ENCODE measurements around the gene UBASH3B.

UBASH3B gene

GRCh38 chr11:122715548-122716440 lies 60.3 kb downstream of the UBASH3B start:
- Histone ChIP-seq H3K4me1 (ENCODE audit: insufficient read depth, low read length, poor library complexity, severe bottlenecking) (peaks cover 89% of the 10 kb centered on the region), H3K9ac (ENCODE audit: low read depth, low read length, poor library complexity, severe bottlenecking) (peak overlapping the region; percentile 78), H3K27me3 (ENCODE audit: insufficient read depth, low read length, poor library complexity, severe bottlenecking) (no peaks in the 10 kb centered on the region), H3K4me3 (ENCODE audit: low read length, poor library complexity, severe bottlenecking) (peak overlapping the region; percentile 58), H4K20me1 (ENCODE audit: insufficient read depth, low read length, poor library complexity, severe bottlenecking) (no peaks in the 10 kb centered on the region), H3K9me2 (replicated peaks; ENCODE audit: low read depth, low read length) (no peaks in the 10 kb centered on the region), H3K36me3 (ENCODE audit: insufficient read depth, low read length) (peaks cover 32% of the 10 kb centered on the region; the same call in 1 of the 2 replicates), H2AFZ (ENCODE audit: low read length) (no peak overlapping the region), H3K9me3 (ENCODE audit: insufficient read depth, low read depth, low read length) (no peaks in the 10 kb centered on the region), H3F3A (ENCODE audit: low read depth) (peaks cover 26% of the 10 kb centered on the region), H3K4me2 (ENCODE audit: low read depth, low read length, poor library complexity, severe bottlenecking) (peak overlapping the region; percentile 81), H3K79me2 (ENCODE audit: insufficient read depth, low read length) (peaks cover 89% of the 10 kb centered on the region)
- TF ChIP-seq, protein P1, sequence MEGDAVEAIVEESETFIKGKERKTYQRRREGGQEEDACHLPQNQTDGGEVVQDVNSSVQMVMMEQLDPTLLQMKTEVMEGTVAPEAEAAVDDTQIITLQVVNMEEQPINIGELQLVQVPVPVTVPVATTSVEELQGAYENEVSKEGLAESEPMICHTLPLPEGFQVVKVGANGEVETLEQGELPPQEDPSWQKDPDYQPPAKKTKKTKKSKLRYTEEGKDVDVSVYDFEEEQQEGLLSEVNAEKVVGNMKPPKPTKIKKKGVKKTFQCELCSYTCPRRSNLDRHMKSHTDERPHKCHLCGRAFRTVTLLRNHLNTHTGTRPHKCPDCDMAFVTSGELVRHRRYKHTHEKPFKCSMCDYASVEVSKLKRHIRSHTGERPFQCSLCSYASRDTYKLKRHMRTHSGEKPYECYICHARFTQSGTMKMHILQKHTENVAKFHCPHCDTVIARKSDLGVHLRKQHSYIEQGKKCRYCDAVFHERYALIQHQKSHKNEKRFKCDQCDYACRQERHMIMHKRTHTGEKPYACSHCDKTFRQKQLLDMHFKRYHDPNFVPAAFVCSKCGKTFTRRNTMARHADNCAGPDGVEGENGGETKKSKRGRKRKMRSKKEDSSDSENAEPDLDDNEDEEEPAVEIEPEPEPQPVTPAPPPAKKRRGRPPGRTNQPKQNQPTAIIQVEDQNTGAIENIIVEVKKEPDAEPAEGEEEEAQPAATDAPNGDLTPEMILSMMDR (conservative IDR thresholded peaks at IDR 0.05; ENCODE audit: low read length): no peak
- TF ChIP-seq EZH2phosphoT487 (IDR thresholded peaks at IDR 0.05; ENCODE audit: borderline replicate concordance): no peak

GRCh38 chr11:122717264-122717867 lies 61.8 kb downstream of the UBASH3B start:
- TF ChIP-seq, protein P1 (conservative IDR thresholded peaks at IDR 0.05; ENCODE audit: low read length): no peak
- TF ChIP-seq EZH2phosphoT487 (IDR thresholded peaks at IDR 0.05; ENCODE audit: borderline replicate concordance): no peak; the same call in 1 of the 2 replicates
- Histone ChIP-seq H3K27me3 (ENCODE audit: insufficient read depth, low read length, poor library complexity, severe bottlenecking) (no peaks in the 10 kb centered on the region), H3K4me3 (ENCODE audit: low read length, poor library complexity, severe bottlenecking) (peak overlapping the region; percentile 58), H3K79me2 (ENCODE audit: insufficient read depth, low read length) (peaks cover 88% of the 10 kb centered on the region), H3F3A (ENCODE audit: low read depth) (peaks cover 33% of the 10 kb centered on the region), H3K4me2 (ENCODE audit: low read depth, low read length, poor library complexity, severe bottlenecking) (peak overlapping the region; percentile 81), H3K9me3 (ENCODE audit: insufficient read depth, low read depth, low read length) (no peaks in the 10 kb centered on the region), H3K9me2 (replicated peaks; ENCODE audit: low read depth, low read length) (no peaks in the 10 kb centered on the region), H2AFZ (ENCODE audit: low read length) (no peak overlapping the region), H3K36me3 (ENCODE audit: insufficient read depth, low read length) (peaks cover 29% of the 10 kb centered on the region; the same call in 1 of the 2 replicates), H3K9ac (ENCODE audit: low read depth, low read length, poor library complexity, severe bottlenecking) (peak overlapping the region; percentile 78), H4K20me1 (ENCODE audit: insufficient read depth, low read length, poor library complexity, severe bottlenecking) (no peaks in the 10 kb centered on the region), H3K4me1 (ENCODE audit: insufficient read depth, low read length, poor library complexity, severe bottlenecking) (peaks cover 89% of the 10 kb centered on the region)

DNA sequence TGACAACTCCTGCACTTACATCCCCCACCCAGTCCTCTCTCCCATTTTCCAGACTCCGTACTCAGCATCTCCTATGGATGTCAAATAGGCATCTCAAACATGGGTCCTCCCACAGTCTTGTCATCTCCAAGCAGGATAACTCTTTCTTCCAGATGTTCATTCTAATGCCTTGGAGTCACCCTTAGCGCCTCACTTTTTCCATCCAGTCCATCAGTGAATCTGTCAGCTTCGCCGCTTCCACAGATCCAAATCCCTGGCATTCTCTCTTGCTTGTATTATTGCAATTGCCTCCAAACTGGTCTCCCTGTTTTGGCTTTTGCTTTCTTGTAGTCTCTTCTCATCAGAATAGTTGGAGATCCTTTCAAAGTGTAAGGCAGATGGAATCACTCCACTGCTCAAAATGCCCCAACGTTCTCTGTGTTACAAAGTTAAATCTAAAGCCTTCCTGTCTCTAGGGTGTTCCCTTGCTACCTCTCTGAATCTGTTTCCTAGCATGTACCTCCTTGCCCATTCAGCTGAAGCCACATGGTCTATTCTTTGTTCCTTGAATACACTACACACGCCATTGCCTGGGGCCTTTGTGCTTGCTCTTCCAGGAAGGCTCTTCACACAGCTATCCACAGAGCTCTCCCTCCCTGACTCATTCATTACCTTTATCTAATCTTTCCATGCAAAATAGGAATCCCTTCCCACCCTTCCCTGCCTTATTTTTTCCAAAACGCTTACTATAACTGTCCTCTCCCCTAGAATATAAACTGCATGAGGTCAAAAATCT lies 64.8 kb downstream of the UBASH3B start:
- no peaks in the 10 kb centered on the region for H3K9me2 ChIP-seq (replicated peaks; ENCODE audit: low read depth, low read length)
- no peaks in the 10 kb centered on the region for H3K27me3 ChIP-seq (ENCODE audit: insufficient read depth, low read length, poor library complexity, severe bottlenecking)
- TF ChIP-seq, protein P1 (conservative IDR thresholded peaks at IDR 0.05; ENCODE audit: low read length): no peak
- TF ChIP-seq EZH2phosphoT487 (IDR thresholded peaks at IDR 0.05; ENCODE audit: borderline replicate concordance): no peak
- no peak overlapping the region for H2AFZ ChIP-seq (ENCODE audit: low read length)
- no peaks in the 10 kb centered on the region for H3K9me3 ChIP-seq (ENCODE audit: insufficient read depth, low read depth, low read length)
- no peaks in the 10 kb centered on the region for H4K20me1 ChIP-seq (ENCODE audit: insufficient read depth, low read length, poor library complexity, severe bottlenecking)
- H3K9ac ChIP-seq (ENCODE audit: low read depth, low read length, poor library complexity, severe bottlenecking): peak overlapping the region; percentile 76
- H3K4me1 ChIP-seq (ENCODE audit: insufficient read depth, low read length, poor library complexity, severe bottlenecking): peaks cover 93% of the 10 kb centered on the region
- H3K79me2 ChIP-seq (ENCODE audit: insufficient read depth, low read length): peaks cover 87% of the 10 kb centered on the region
- H3K4me3 ChIP-seq (ENCODE audit: low read length, poor library complexity, severe bottlenecking): no peak overlapping the region
- H3K4me2 ChIP-seq (ENCODE audit: low read depth, low read length, poor library complexity, severe bottlenecking): peak overlapping the region; percentile 7
- peaks cover 7% of the 10 kb centered on the region; the same call in 1 of the 2 replicates for H3K36me3 ChIP-seq (ENCODE audit: insufficient read depth, low read length)
- H3F3A ChIP-seq (ENCODE audit: low read depth): peaks cover 33% of the 10 kb centered on the region
